ENCODE results near the gene TEX50.

DNA sequence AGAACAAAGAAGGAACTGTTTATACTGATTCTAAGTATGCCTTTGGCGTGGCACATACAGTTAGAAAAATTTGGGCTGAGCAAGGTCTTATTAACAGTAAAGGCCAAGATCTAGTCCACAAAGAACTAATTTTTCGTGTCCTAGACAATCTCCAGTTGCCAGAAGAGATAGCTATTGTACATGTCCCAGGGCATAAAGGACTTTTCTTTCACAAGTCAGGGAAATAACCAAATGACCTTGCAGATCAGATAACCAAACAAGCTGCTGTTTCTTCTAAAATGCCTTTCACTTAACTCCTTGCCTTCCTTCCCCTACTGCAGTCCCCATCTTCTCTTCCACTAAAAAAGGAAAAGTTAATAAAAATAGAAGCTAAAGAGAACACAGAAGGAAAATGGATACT lies 4.0 kb downstream of the TEX50 start:
- TF ChIP-seq, protein P1, sequence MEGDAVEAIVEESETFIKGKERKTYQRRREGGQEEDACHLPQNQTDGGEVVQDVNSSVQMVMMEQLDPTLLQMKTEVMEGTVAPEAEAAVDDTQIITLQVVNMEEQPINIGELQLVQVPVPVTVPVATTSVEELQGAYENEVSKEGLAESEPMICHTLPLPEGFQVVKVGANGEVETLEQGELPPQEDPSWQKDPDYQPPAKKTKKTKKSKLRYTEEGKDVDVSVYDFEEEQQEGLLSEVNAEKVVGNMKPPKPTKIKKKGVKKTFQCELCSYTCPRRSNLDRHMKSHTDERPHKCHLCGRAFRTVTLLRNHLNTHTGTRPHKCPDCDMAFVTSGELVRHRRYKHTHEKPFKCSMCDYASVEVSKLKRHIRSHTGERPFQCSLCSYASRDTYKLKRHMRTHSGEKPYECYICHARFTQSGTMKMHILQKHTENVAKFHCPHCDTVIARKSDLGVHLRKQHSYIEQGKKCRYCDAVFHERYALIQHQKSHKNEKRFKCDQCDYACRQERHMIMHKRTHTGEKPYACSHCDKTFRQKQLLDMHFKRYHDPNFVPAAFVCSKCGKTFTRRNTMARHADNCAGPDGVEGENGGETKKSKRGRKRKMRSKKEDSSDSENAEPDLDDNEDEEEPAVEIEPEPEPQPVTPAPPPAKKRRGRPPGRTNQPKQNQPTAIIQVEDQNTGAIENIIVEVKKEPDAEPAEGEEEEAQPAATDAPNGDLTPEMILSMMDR (IDR thresholded peaks at IDR 0.05) = no peak
- TF ChIP-seq POLR2A (IDR thresholded peaks at IDR 0.05) = no peak

All from thyroid gland (tissue), 4 donors.